K562 (cell line): Measurements from ENCODE around the gene ABT1. TPM values are rescaled to one million over a fixed set of nuclear protein-coding genes. Genes with fewer than 3 reads are reported as not detected.

Source experiments
- BHLHE40 ChIP-seq: IDR thresholded peaks from 2 replicates; pipeline ENCODE4 v1.6.1; 2011; ENCODE audit warnings: low read length, improper control_type of control experiment
- CEBPG ChIP-seq, 3 experiments: fragments of 200-800 bp in 1 of 3; sonication (Bioruptor generic) in 1 of 3; sonication (generic) in 1 of 3; formaldehyde crosslinking in 1 of 3; IDR thresholded peaks in 2 of 3; conservative IDR thresholded peaks in 1 of 3; 2 replicates each; pipeline versions ENCODE4 v1.6.1 to v1.8.0; 2016 to 2022; ENCODE audit warnings: missing compliant biosample characterization in 2 of 3, missing genetic modification characterization in 2 of 3, mild to moderate bottlenecking in 1 of 3, missing genetic modification reagents in 1 of 3
- EP300 ChIP-seq: IDR thresholded peaks from 2 replicates; pipeline ENCODE4 v1.6.1; 2012; ENCODE audit warnings: low read length, improper control_type of control experiment
- KDM4B ChIP-seq, 2 experiments: fragments of 450-650 bp in 1 of 2; sonication (generic) in 1 of 2; IDR thresholded peaks; 2 replicates each; pipeline ENCODE4 v1.6.1; 2016 to 2017; ENCODE audit warnings: borderline replicate concordance in 2 of 2, antibody characterized with exemption in 1 of 2, low read depth in 1 of 2, mild to moderate bottlenecking in 1 of 2
- MTA1 ChIP-seq: fragments of 450-650 bp; IDR thresholded peaks from 2 replicates; pipeline ENCODE4 v1.6.1; 2017; ENCODE audit warnings: borderline replicate concordance
- MYC ChIP-seq, 2 experiments: fragments of 250-450 bp in 1 of 2; sonication (Bioruptor Pico) in 1 of 2; IDR thresholded peaks; 2 replicates each; pipeline versions ENCODE4 v1.5.1 to v1.6.1; 2012 to 2021; ENCODE audit warnings: low read depth in 2 of 2, borderline replicate concordance in 1 of 2, improper control_type of control experiment in 1 of 2, low read length in 1 of 2, mild to moderate bottlenecking in 1 of 2, moderate library complexity in 1 of 2
- NR2F6 ChIP-seq: fragments of 450-650 bp; formaldehyde crosslinking; IDR thresholded peaks from 2 replicates; pipeline ENCODE4 v1.4.0; 2020; ENCODE audit warnings: mild to moderate bottlenecking
- RBM17 ChIP-seq: fragments of 200-400 bp; formaldehyde crosslinking; IDR thresholded peaks from 2 replicates; pipeline ENCODE4 v1.6.1; 2017; ENCODE audit warnings: low read depth, mild to moderate bottlenecking, low read length, borderline replicate concordance
- TAF9B ChIP-seq: fragments of 450-650 bp; IDR thresholded peaks from 2 replicates; pipeline ENCODE4 v1.6.1; 2018; ENCODE audit warnings: mild to moderate bottlenecking; ENCODE audit not compliant: partially characterized antibody
- TRIM28 ChIP-seq: fragments of 450-650 bp; IDR thresholded peaks from 2 replicates; pipeline ENCODE4 v1.6.1; 2017
- XRCC5 ChIP-seq: fragments of 200-400 bp; formaldehyde crosslinking; IDR thresholded peaks from 2 replicates; pipeline ENCODE4 v1.6.1; 2017; ENCODE audit warnings: low read depth, mild to moderate bottlenecking, low read length
- ZFP36 ChIP-seq: fragments of 150-350 bp; IDR thresholded peaks from 2 replicates; pipeline ENCODE4 v1.6.1; 2018; ENCODE audit warnings: low read length, low read depth; ENCODE audit not compliant: partially characterized antibody
- ZNF165 ChIP-seq: fragments of 250-450 bp; sonication (Bioruptor Pico); IDR thresholded peaks from 2 replicates; pipeline ENCODE4 v1.4.0; 2020; ENCODE audit warnings: borderline replicate concordance
- ZNF232 ChIP-seq: sonication (generic); formaldehyde crosslinking; IDR thresholded peaks from 2 replicates; pipeline ENCODE4 v1.8.0; 2022; ENCODE audit warnings: mild to moderate bottlenecking, missing genetic modification reagents
- ZNF324 ChIP-seq: fragments of 250-450 bp; sonication (Bioruptor Pico); IDR thresholded peaks from 2 replicates; pipeline ENCODE4 v1.4.0; 2020; ENCODE audit warnings: mild to moderate bottlenecking
- ZNF76 ChIP-seq: fragments of 250-450 bp; sonication (Bioruptor Pico); IDR thresholded peaks from 2 replicates; pipeline ENCODE4 v1.4.0; 2020; ENCODE audit warnings: mild to moderate bottlenecking, moderate library complexity, borderline replicate concordance
- polyA plus RNA-seq, 8 experiments: library from polyadenylated mRNA; depleted of rRNA in 4 of 8; stranded (reverse) in 5 of 8; unstranded in 3 of 8; fragments of >200 nt; fragmentation: Nextera tagmentation in 2 of 8; fragmentation: Illumina TruSeq in 1 of 8; extraction: Ambion mirVana in 2 of 8; extraction: Trizol in 1 of 8; gene quantifications; 2 replicates each; pipeline versions ENCODE4 v1.2.1 to v1.2.3, GENCODE V29; 2011 to 2014; ENCODE audit warnings: inconsistent platforms in 1 of 8, missing spikeins in 1 of 8
- total RNA-seq, 7 experiments: library from RNA; depleted of rRNA in 6 of 7; stranded (reverse); fragments of >200 nt in 6 of 7; fragmentation: Illumina TruSeq in 2 of 7; extraction: Trizol in 2 of 7; gene quantifications; 2 replicates each; pipeline versions ENCODE4 v1.2.1 to v1.2.3, GENCODE V29; 2011 to 2021; ENCODE audit warnings: low replicate concordance in 1 of 7
- TF ChIP-seq, protein P1 (sequence below): fragments of 250-450 bp; sonication (Bioruptor Pico); IDR thresholded peaks from 2 replicates; pipeline ENCODE4 v1.4.0; 2020; ENCODE audit warnings: mild to moderate bottlenecking, moderate library complexity

ABT1 gene
- total and polyA plus RNA-seq, 9 of the 15 experiments (the other 6 are each of a cell fraction or from before 2014, with no cell fraction given): 8.8 to 52.7 (median 40.7) TPM

GRCh38 chr6:26595669-26596269 lies 984 bp upstream of the ABT1 start (continued):
- TF ChIP-seq ZNF232 (CRISPR knock-in tag): no peak
- peak; percentile 73 for TF ChIP-seq MYC (IDR thresholded peaks at IDR 0.05; ENCODE audit: low read depth, low read length)
- no peak for TF ChIP-seq MYC (CRISPR knock-in tag; IDR thresholded peaks at IDR 0.05; ENCODE audit: borderline replicate concordance, low read depth)
- peak; percentile 97 for TF ChIP-seq XRCC5
- peak in 1 of 2 experiments; percentile 58; a peak in 1 of 4 replicates for TF ChIP-seq KDM4B (IDR thresholded peaks at IDR 0.05; ENCODE audit: borderline replicate concordance in 2 of 2, low read depth in 1 of 2)
- peak; percentile 14 for TF ChIP-seq ZFP36
- TF ChIP-seq ZNF324 (CRISPR knock-in tag): no peak
- TF ChIP-seq EP300: peak; percentile 29; the same call in 1 of the 2 replicates
- no peak for TF ChIP-seq RBM17
- no peak for TF ChIP-seq TAF9B
- peak; percentile 72 for TF ChIP-seq MTA1
- peak; percentile 40; the same call in 1 of the 2 replicates for TF ChIP-seq BHLHE40
- no peak for TF ChIP-seq CEBPG (CRISPR knock-in tag; IDR thresholded peaks at IDR 0.05)
- no peak for TF ChIP-seq CEBPG (tag; conservative IDR thresholded peaks at IDR 0.05 in 1 of 2, IDR thresholded peaks at IDR 0.05 in 1 of 2)
- no peak for TF ChIP-seq NR2F6 (CRISPR knock-in tag)
- TF ChIP-seq ZNF76 (CRISPR knock-in tag): 0 out of 2 replicates have a peak, but pooled peaks have one; percentile 60
- TF ChIP-seq TRIM28: peak; percentile 82
- TF ChIP-seq, protein P1, sequence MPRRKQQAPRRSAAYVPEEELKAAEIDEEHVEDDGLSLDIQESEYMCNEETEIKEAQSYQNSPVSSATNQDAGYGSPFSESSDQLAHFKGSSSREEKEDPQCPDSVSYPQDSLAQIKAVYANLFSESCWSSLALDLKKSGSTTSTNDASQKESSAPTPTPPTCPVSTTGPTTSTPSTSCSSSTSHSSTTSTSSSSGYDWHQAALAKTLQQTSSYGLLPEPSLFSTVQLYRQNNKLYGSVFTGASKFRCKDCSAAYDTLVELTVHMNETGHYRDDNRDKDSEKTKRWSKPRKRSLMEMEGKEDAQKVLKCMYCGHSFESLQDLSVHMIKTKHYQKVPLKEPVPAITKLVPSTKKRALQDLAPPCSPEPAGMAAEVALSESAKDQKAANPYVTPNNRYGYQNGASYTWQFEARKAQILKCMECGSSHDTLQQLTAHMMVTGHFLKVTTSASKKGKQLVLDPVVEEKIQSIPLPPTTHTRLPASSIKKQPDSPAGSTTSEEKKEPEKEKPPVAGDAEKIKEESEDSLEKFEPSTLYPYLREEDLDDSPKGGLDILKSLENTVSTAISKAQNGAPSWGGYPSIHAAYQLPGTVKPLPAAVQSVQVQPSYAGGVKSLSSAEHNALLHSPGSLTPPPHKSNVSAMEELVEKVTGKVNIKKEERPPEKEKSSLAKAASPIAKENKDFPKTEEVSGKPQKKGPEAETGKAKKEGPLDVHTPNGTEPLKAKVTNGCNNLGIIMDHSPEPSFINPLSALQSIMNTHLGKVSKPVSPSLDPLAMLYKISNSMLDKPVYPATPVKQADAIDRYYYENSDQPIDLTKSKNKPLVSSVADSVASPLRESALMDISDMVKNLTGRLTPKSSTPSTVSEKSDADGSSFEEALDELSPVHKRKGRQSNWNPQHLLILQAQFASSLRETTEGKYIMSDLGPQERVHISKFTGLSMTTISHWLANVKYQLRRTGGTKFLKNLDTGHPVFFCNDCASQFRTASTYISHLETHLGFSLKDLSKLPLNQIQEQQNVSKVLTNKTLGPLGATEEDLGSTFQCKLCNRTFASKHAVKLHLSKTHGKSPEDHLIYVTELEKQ (CRISPR knock-in tag): no peak
- no peak for TF ChIP-seq ZNF165
